DND-41 (cell line): ENCODE measurements around the gene PPP1R37.

ENCODE experiments used
- ATAC-seq: fragments of 200-7000 bp; cut with Tn5 transposase; 3 replicates; pipeline ENCODE4 v1.9.1; 2021; ENCODE audit warnings: low read depth; ENCODE audit not compliant: insufficient read depth
- DNase-seq: peaks from one replicate; pipeline ENCODE4 v3.0.0-alpha.2; 2020
- H2AFZ ChIP-seq: 2 replicates; pipeline ENCODE4 v1.6.0; 2012; ENCODE audit warnings: low read depth, low read length
- H3K27ac ChIP-seq: 2 replicates; pipeline ENCODE4 v1.5.1; 2012; ENCODE audit warnings: low read length, inconsistent platforms
- H3K27me3 ChIP-seq: fragments of 200-600 bp; sonication (generic); 2 replicates; pipeline ENCODE4 v1.6.0; 2012; ENCODE audit warnings: low read length, mild to moderate bottlenecking, inconsistent platforms; ENCODE audit not compliant: insufficient read depth, poor library complexity
- H3K36me3 ChIP-seq: 2 replicates; pipeline ENCODE4 v1.5.1; 2012; ENCODE audit warnings: low read length, inconsistent platforms; ENCODE audit not compliant: insufficient read depth
- H3K4me1 ChIP-seq: 2 replicates; pipeline ENCODE4 v1.5.1; 2012; ENCODE audit warnings: mild to moderate bottlenecking, low read length; ENCODE audit not compliant: insufficient read depth
- H3K4me2 ChIP-seq: 2 replicates; pipeline ENCODE4 v1.6.0; 2012; ENCODE audit warnings: mild to moderate bottlenecking, moderate library complexity, low read length, inconsistent platforms; ENCODE audit not compliant: insufficient read depth
- H3K4me3 ChIP-seq, 2 experiments: fragments of 200-600 bp in 1 of 2; shearing (Covaris generic) in 1 of 2; 2 replicates each; pipeline ENCODE4 v1.5.1; 2012 to 2016; ENCODE audit warnings: inconsistent platforms in 2 of 2, low read length in 2 of 2, mild to moderate bottlenecking in 2 of 2, low read depth in 1 of 2, moderate library complexity in 1 of 2
- H3K79me2 ChIP-seq: 2 replicates; pipeline ENCODE4 v1.6.0; 2012; ENCODE audit warnings: low read length, inconsistent platforms; ENCODE audit not compliant: insufficient read depth
- H3K9ac ChIP-seq: 2 replicates; pipeline ENCODE4 v1.6.0; 2012; ENCODE audit warnings: low read depth, mild to moderate bottlenecking, inconsistent platforms, low read length, moderate library complexity
- H3K9me3 ChIP-seq: 2 replicates; pipeline ENCODE4 v1.5.1; 2012; ENCODE audit warnings: low read length, moderate library complexity, mild to moderate bottlenecking, inconsistent platforms; ENCODE audit not compliant: insufficient read depth, severe bottlenecking
- H4K20me1 ChIP-seq: 2 replicates; pipeline ENCODE4 v1.6.0; 2012; ENCODE audit warnings: low read length; ENCODE audit not compliant: insufficient read depth
- CTCF ChIP-seq: IDR thresholded peaks from 2 replicates; pipeline ENCODE4 v1.5.1; 2012; ENCODE audit warnings: borderline replicate concordance, low read length, moderate library complexity, mild to moderate bottlenecking; ENCODE audit not compliant: poor library complexity, severe bottlenecking; ENCODE audit errors: extremely low read depth
- EZH2 ChIP-seq: IDR thresholded peaks from 3 replicates; pipeline ENCODE4 v1.6.1; 2012; ENCODE audit warnings: borderline replicate concordance, low read depth, mild to moderate bottlenecking, moderate library complexity, low read length, inconsistent platforms; ENCODE audit not compliant: severe bottlenecking

The PPP1R37 gene

GRCh38 chr19:45124021-45124420, 31.0 kb downstream of the PPP1R37 start:
- no peak overlapping the region for H3K9ac ChIP-seq
- H3K27me3 ChIP-seq = no peaks in the 10 kb centered on the region
- no peak for TF ChIP-seq CTCF
- TF ChIP-seq EZH2 = no peak
- no peak overlapping the region for H3K27ac ChIP-seq
- H3K79me2 ChIP-seq = peaks cover 90% of the 10 kb centered on the region
- no peak overlapping the region for H2AFZ ChIP-seq
- ATAC-seq (no peak), DNase-seq (no peak)
- no peaks in the 10 kb centered on the region for H3K4me1 ChIP-seq
- peaks cover 83% of the 10 kb centered on the region for H4K20me1 ChIP-seq
- H3K4me3 ChIP-seq = no peak overlapping the region
- H3K4me2 ChIP-seq = no peak overlapping the region
- peaks cover 6% of the 10 kb centered on the region for H3K36me3 ChIP-seq
- no peaks in the 10 kb centered on the region for H3K9me3 ChIP-seq

- TF ChIP-seq CTCF (no peak), EZH2 (no peak)
- no peaks in the 10 kb centered on the region for H3K27me3 ChIP-seq
- no peak for DNase-seq
- no peaks in the 10 kb centered on the region for H3K4me1 ChIP-seq
- no peak overlapping the region for H3K27ac ChIP-seq
- H3K4me2 ChIP-seq = no peak overlapping the region
- H3K36me3 ChIP-seq = peaks cover 6% of the 10 kb centered on the region
- H2AFZ ChIP-seq = no peak overlapping the region
- peaks cover 85% of the 10 kb centered on the region for H4K20me1 ChIP-seq
- H3K4me3 ChIP-seq = no peak overlapping the region
- no peak for ATAC-seq
- H3K79me2 ChIP-seq = peaks cover 90% of the 10 kb centered on the region
- no peak overlapping the region for H3K9ac ChIP-seq
- H3K9me3 ChIP-seq = no peaks in the 10 kb centered on the region
These were observed 32.4 kb downstream of the PPP1R37 start for GRCh38 chr19:45125360-45125759.

GRCh38 chr19:45125975-45126493, 33.1 kb downstream of the PPP1R37 start:
- Histone ChIP-seq H4K20me1 (peaks cover 85% of the 10 kb centered on the region), H3K4me3 (no peak overlapping the region), H2AFZ (no peak overlapping the region), H3K27ac (no peak overlapping the region), H3K4me1 (no peaks in the 10 kb centered on the region), H3K79me2 (peaks cover 90% of the 10 kb centered on the region), H3K9ac (no peak overlapping the region), H3K9me3 (no peaks in the 10 kb centered on the region), H3K27me3 (no peaks in the 10 kb centered on the region), H3K36me3 (peaks cover 6% of the 10 kb centered on the region), H3K4me2 (no peak overlapping the region)
- ATAC-seq (peak; percentile 93), DNase-seq (peak; percentile 70)
- TF ChIP-seq EZH2 (no peak), CTCF (peak; percentile 91)

GRCh38 chr19:45126654-45127053, 33.7 kb downstream of the PPP1R37 start:
- TF ChIP-seq EZH2 (no peak), CTCF (no peak)
- Histone ChIP-seq H3K79me2 (peaks cover 89% of the 10 kb centered on the region), H2AFZ (no peak overlapping the region), H3K27me3 (no peaks in the 10 kb centered on the region), H3K9me3 (no peaks in the 10 kb centered on the region), H4K20me1 (peaks cover 82% of the 10 kb centered on the region), H3K9ac (no peak overlapping the region), H3K4me3 (no peak overlapping the region), H3K27ac (no peak overlapping the region), H3K4me1 (no peaks in the 10 kb centered on the region), H3K4me2 (no peak overlapping the region), H3K36me3 (peaks cover 6% of the 10 kb centered on the region)
- DNase-seq (no peak), ATAC-seq (no peak)
